Measurements from ENCODE around the gene ATP4B. TPM values are rescaled to one million over a fixed set of nuclear protein-coding genes. Genes with fewer than 3 reads are reported as not detected.
A peak's percentile ranks its signal among the peaks of the same experiment; 100 is the strongest.

The ATP4B gene
- total RNA-seq, 1 experiment from 2014 or later = not detected

DNA sequence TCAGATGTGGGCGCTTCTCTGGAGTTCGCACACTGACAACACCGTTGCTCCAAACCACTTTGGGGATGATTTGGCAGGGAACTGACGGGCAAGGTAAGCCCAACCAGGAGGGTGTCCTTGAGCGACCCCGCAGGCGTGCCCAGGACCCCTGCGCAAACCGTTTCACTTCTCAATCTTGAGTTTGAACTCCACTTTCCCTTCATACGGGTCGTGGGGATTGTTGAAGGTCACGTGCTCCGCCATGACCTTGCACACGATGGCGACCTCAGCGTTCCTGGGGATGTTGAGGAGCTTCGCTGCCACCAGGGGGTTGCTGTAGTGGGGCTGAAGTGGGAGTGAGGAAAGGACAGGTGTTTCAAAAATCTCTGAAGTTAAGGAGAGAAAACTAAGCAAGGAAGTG is 8.8 kb downstream of the ATP4B start:
- Histone ChIP-seq H3K27ac (ENCODE audit: low read depth, low read length, poor library complexity, severe bottlenecking) (no peak overlapping the region), H3K4me1 (ENCODE audit: insufficient read depth, low read length, poor library complexity, severe bottlenecking) (peaks cover 32% of the 10 kb centered on the region), H3K36me3 (ENCODE audit: insufficient read depth, low read length, poor library complexity, severe bottlenecking) (no peaks in the 10 kb centered on the region), H3K4me3 (ENCODE audit: low read depth, low read length, poor library complexity, severe bottlenecking) (no peak overlapping the region), H3K27me3 (replicated peaks; ENCODE audit: insufficient read depth, low read depth, low read length, poor library complexity) (no peaks in the 10 kb centered on the region), H3K9me3 (ENCODE audit: low read depth, low read length, poor library complexity, severe bottlenecking) (no peaks in the 10 kb centered on the region)
- BruUV-seq (replicated peaks) = no TSS peak
- ChIA-PET CTCF (no interaction called here), POLR2A (ENCODE audit: low non-redundant PET) (no interaction called here)
- intact Hi-C loops (cut with micrococcal nuclease; ENCODE audit: unreplicated experiment) = no loop called here
- TF ChIP-seq EZH2 (IDR thresholded peaks at IDR 0.05; ENCODE audit: borderline replicate concordance, low read depth, low read length, poor library complexity, severe bottlenecking) (no peak), CTCF (conservative IDR thresholded peaks at IDR 0.05; ENCODE audit: low read depth, low read length) (no peak)
- no peak for DNase-seq (ENCODE audit: low spot score)

- Histone ChIP-seq H3K4me3 (ENCODE audit: low read depth, low read length, poor library complexity, severe bottlenecking) (no peak overlapping the region), H3K9me3 (ENCODE audit: low read depth, low read length, poor library complexity, severe bottlenecking) (no peaks in the 10 kb centered on the region), H3K4me1 (ENCODE audit: insufficient read depth, low read length, poor library complexity, severe bottlenecking) (peaks cover 23% of the 10 kb centered on the region), H3K27me3 (replicated peaks; ENCODE audit: insufficient read depth, low read depth, low read length, poor library complexity) (no peaks in the 10 kb centered on the region), H3K36me3 (ENCODE audit: insufficient read depth, low read length, poor library complexity, severe bottlenecking) (no peaks in the 10 kb centered on the region), H3K27ac (ENCODE audit: low read depth, low read length, poor library complexity, severe bottlenecking) (peak overlapping the region; percentile 35)
- intact Hi-C loops (cut with micrococcal nuclease; ENCODE audit: unreplicated experiment) = no loop called here
- ChIA-PET POLR2A (ENCODE audit: low non-redundant PET) (no interaction called here), CTCF (no interaction called here)
- no TSS peak for BruUV-seq (replicated peaks)
- TF ChIP-seq CTCF (conservative IDR thresholded peaks at IDR 0.05; ENCODE audit: low read depth, low read length) (no peak), EZH2 (IDR thresholded peaks at IDR 0.05; ENCODE audit: borderline replicate concordance, low read depth, low read length, poor library complexity, severe bottlenecking) (no peak)
- no peak for DNase-seq (ENCODE audit: low spot score)
These were observed 9.8 kb downstream of the ATP4B start for GRCh38 chr13:113648216-113648610.

DNA sequence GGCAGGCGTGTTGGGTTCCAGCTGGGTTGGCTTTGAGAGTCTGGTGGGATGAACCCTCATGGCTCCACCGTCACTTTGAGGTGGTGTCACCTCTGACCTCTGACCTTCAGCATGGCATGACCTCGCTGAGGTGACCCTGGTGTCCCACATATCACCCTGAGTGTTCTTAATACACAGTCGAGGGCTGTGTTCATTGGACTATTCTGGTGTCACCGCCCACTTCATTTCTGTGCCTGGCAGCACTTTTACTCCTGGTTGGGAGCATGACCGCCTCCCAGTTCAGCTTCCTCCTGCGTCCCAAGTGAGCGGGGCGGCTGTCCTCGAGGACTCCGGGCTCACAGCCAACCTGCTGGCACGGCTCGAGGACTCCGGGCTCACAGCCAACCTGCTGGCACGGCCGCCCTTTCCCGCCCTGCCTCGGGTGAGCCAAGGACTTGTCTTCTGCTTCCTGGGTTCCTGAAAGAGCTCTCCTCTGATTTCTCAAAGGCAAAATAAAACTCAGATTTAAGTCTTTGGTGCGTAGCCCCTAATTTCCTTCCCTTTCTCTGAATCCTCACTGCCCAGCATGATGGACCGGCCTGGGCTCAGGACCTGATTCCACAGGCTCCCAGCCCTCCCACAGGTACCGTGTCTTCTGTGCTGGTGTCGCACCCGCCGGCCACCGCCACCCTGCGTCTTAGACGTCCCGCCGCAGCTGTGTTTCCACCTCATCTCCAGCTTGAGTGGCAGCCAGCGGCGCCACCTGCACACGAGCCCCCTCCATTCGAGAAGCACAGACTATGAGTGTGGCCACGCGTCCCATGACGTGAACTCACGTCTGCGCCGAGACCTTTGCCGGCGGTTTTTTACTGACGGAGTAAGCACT is 10.4 kb downstream of the ATP4B start:
- H3K27ac ChIP-seq (ENCODE audit: low read depth, low read length, poor library complexity, severe bottlenecking) = peak overlapping the region; percentile 35
- peaks cover 18% of the 10 kb centered on the region for H3K4me1 ChIP-seq (ENCODE audit: insufficient read depth, low read length, poor library complexity, severe bottlenecking)
- intact Hi-C loops (cut with micrococcal nuclease; ENCODE audit: unreplicated experiment) = no loop called here
- no peaks in the 10 kb centered on the region for H3K9me3 ChIP-seq (ENCODE audit: low read depth, low read length, poor library complexity, severe bottlenecking)
- no peaks in the 10 kb centered on the region for H3K27me3 ChIP-seq (replicated peaks; ENCODE audit: insufficient read depth, low read depth, low read length, poor library complexity)
- H3K4me3 ChIP-seq (ENCODE audit: low read depth, low read length, poor library complexity, severe bottlenecking) = no peak overlapping the region
- CTCF ChIA-PET = no interaction called here
- no TSS peak for BruUV-seq (replicated peaks)
- TF ChIP-seq EZH2 (IDR thresholded peaks at IDR 0.05; ENCODE audit: borderline replicate concordance, low read depth, low read length, poor library complexity, severe bottlenecking) (no peak), CTCF (conservative IDR thresholded peaks at IDR 0.05; ENCODE audit: low read depth, low read length) (no peak)
- H3K36me3 ChIP-seq (ENCODE audit: insufficient read depth, low read length, poor library complexity, severe bottlenecking) = peaks cover under 1% of the 10 kb centered on the region
- DNase-seq (ENCODE audit: low spot score) = peak; percentile 83
- POLR2A ChIA-PET (ENCODE audit: low non-redundant PET) = no interaction called here

All from A673 (cell line).